H1 (cell line): ENCODE results near the gene FCRL5. TPM values are rescaled to one million over a fixed set of nuclear protein-coding genes. Genes with fewer than 3 reads are reported as not detected.

Experiments
- CTCF ChIA-PET: fragments of 300-600 bp; sonication (Branson Sonifier 250); formaldehyde crosslinking; loops from one replicate; lab custom pipeline; 2021; ENCODE audit not compliant: partially characterized antibody; lab: Charles Lee
- POLR2A ChIA-PET: fragments of 300-600 bp; sonication (Branson Sonifier 250); formaldehyde crosslinking; loops from one replicate; lab custom pipeline; 2021; ENCODE audit warnings: inconsistent platforms; ENCODE audit not compliant: partially characterized antibody; lab: Charles Lee
- DNase-seq, 2 experiments: peaks; one replicate each; pipeline versions ENCODE4 v3.0.0 to v3.0.0-alpha.2; 2010 to 2022; ENCODE audit warnings: low spot score in 2 of 2, low read depth in 1 of 2, mixed read lengths in 1 of 2
- FAIRE-seq: peaks from 2 replicates; lab custom pipeline; 2011; peaks lifted over from hg19 to GRCh38; lab: Jason Lieb, UNC
- H2AFZ ChIP-seq: 2 replicates; pipeline ENCODE4 v1.8.1; 2012; ENCODE audit warnings: low read length, inconsistent platforms
- H2AK5ac ChIP-seq: 2 replicates; pipeline ENCODE4 v1.6.1; 2013; ENCODE audit warnings: low read depth, low read length
- H2BK120ac ChIP-seq: replicated peaks from 2 replicates; pipeline ENCODE3; 2013; ENCODE audit warnings: low read depth, low read length, inconsistent platforms
- H2BK12ac ChIP-seq: 2 replicates; pipeline ENCODE4 v1.6.1; 2013; ENCODE audit warnings: low read depth, low read length
- H2BK15ac ChIP-seq: 2 replicates; pipeline ENCODE4 v1.6.1; 2013; ENCODE audit warnings: low read length
- H2BK20ac ChIP-seq: 2 replicates; pipeline ENCODE4 v1.6.1; 2013; ENCODE audit warnings: low read length
- H2BK5ac ChIP-seq: 2 replicates; pipeline ENCODE4 v1.6.1; 2013; ENCODE audit warnings: low read depth, low read length
- H3K14ac ChIP-seq: 2 replicates; pipeline ENCODE4 v1.6.1; 2013; ENCODE audit warnings: inconsistent platforms; ENCODE audit not compliant: insufficient read length
- H3K18ac ChIP-seq: 2 replicates; pipeline ENCODE4 v1.6.1; 2013; ENCODE audit warnings: low read length; ENCODE audit errors: extremely low read depth
- H3K23ac ChIP-seq: 2 replicates; pipeline ENCODE4 v1.6.1; 2013; ENCODE audit warnings: inconsistent platforms; ENCODE audit not compliant: insufficient read length
- H3K23me2 ChIP-seq: 2 replicates; pipeline ENCODE4 v1.6.1; 2013; ENCODE audit warnings: low read depth, low read length
- H3K27ac ChIP-seq: 2 replicates; pipeline ENCODE4 v1.6.1; 2011; ENCODE audit warnings: low read depth, low read length, inconsistent platforms
- H3K27me3 ChIP-seq, 4 experiments: replicated peaks in 1 of 4; 1 replicate in 1 of 4; 2 replicates in 3 of 4; pipeline versions ENCODE4 v1.6.1 to v1.8.1; 2011 to 2013; ENCODE audit warnings: low read length in 3 of 4, mild to moderate bottlenecking in 3 of 4, inconsistent platforms in 2 of 4, mixed read lengths in 2 of 4, moderate library complexity in 1 of 4; ENCODE audit not compliant: control insufficient read depth in 3 of 4, insufficient read depth in 3 of 4; ENCODE audit errors: extremely low read depth in 1 of 4
- H3K36me3 ChIP-seq, 4 experiments: 2 replicates each; pipeline versions ENCODE4 v1.6.1 to v1.8.1; 2011 to 2013; ENCODE audit warnings: mild to moderate bottlenecking in 4 of 4, low read length in 3 of 4, moderate library complexity in 2 of 4, control low read depth in 1 of 4, inconsistent platforms in 1 of 4; ENCODE audit not compliant: insufficient read depth in 4 of 4, control insufficient read depth in 2 of 4
- H3K4ac ChIP-seq: replicated peaks from 2 replicates; pipeline ENCODE3; 2013; ENCODE audit warnings: low read length, low read depth, mixed read lengths, inconsistent platforms; ENCODE audit not compliant: insufficient read length
- H3K4me1 ChIP-seq, 4 experiments: replicated peaks in 1 of 4; 1 replicate in 1 of 4; 2 replicates in 3 of 4; pipeline versions ENCODE4 v1.6.1 to v1.8.1; 2011 to 2013; ENCODE audit warnings: low read length in 3 of 4, inconsistent platforms in 2 of 4, mixed read lengths in 1 of 4; ENCODE audit not compliant: insufficient read depth in 4 of 4, control insufficient read depth in 3 of 4
- H3K4me2 ChIP-seq, 2 experiments: 2 replicates each; pipeline versions ENCODE4 v1.6.1 to v1.8.1; 2011 to 2013; ENCODE audit warnings: low read depth in 2 of 2, low read length in 2 of 2, control low read depth in 1 of 2, inconsistent platforms in 1 of 2, mild to moderate bottlenecking in 1 of 2; ENCODE audit not compliant: insufficient read depth in 1 of 2
- H3K4me3 ChIP-seq, 4 experiments: fragments of 200-600, 300-600 bp in 1 of 4; sonication (generic), shearing (Covaris generic), sonication (Bioruptor Twin) in 1 of 4; 2 replicates each; pipeline versions ENCODE4 v1.5.1 to v1.8.1; 2011 to 2016; ENCODE audit warnings: low read length in 4 of 4, low read depth in 3 of 4, control low read depth in 2 of 4, inconsistent platforms in 2 of 4, mild to moderate bottlenecking in 2 of 4, mixed read lengths in 1 of 4, moderate library complexity in 1 of 4; ENCODE audit not compliant: insufficient read depth in 2 of 4; ENCODE audit errors: extremely low read depth in 1 of 4
- H3K56ac ChIP-seq: replicated peaks from 2 replicates; pipeline ENCODE3; 2013; ENCODE audit warnings: low read depth, mild to moderate bottlenecking, mixed read lengths, low read length, inconsistent platforms; ENCODE audit not compliant: insufficient read length
- H3K79me1 ChIP-seq: 2 replicates; pipeline ENCODE4 v1.6.1; 2013; ENCODE audit warnings: low read depth, low read length, control low read depth
- H3K79me2 ChIP-seq, 2 experiments: 2 replicates each; pipeline versions ENCODE4 v1.6.1 to v1.8.1; 2012 to 2013; ENCODE audit warnings: low read length in 2 of 2, mild to moderate bottlenecking in 2 of 2, inconsistent platforms in 1 of 2; ENCODE audit not compliant: insufficient read depth in 2 of 2, control insufficient read depth in 1 of 2
- H3K9ac ChIP-seq, 4 experiments: replicated peaks in 1 of 4; 1 replicate in 1 of 4; 2 replicates in 3 of 4; pipeline versions ENCODE4 v1.6.1 to v1.8.1; 2011 to 2013; ENCODE audit warnings: low read depth in 3 of 4, low read length in 3 of 4, control low read depth in 2 of 4, mild to moderate bottlenecking in 2 of 4, moderate library complexity in 2 of 4, inconsistent platforms in 1 of 4; ENCODE audit errors: extremely low read depth in 1 of 4
- H3K9me3 ChIP-seq, 2 experiments: 2 replicates each; pipeline versions ENCODE4 v1.6.1 to v1.8.1; 2012 to 2013; ENCODE audit warnings: mild to moderate bottlenecking in 2 of 2, moderate library complexity in 2 of 2, control low read depth in 1 of 2, inconsistent platforms in 1 of 2, low read depth in 1 of 2, low read length in 1 of 2, mixed read lengths in 1 of 2; ENCODE audit not compliant: insufficient read depth in 2 of 2
- H4K20me1 ChIP-seq, 2 experiments: replicated peaks in 1 of 2; 2 replicates each; pipeline versions ENCODE3 to v1.8.1; 2011 to 2013; ENCODE audit warnings: inconsistent platforms in 2 of 2, low read length in 2 of 2, mild to moderate bottlenecking in 1 of 2; ENCODE audit not compliant: insufficient read depth in 2 of 2, control insufficient read depth in 1 of 2
- H4K5ac ChIP-seq: 2 replicates; pipeline ENCODE4 v1.6.1; 2013; ENCODE audit warnings: low read length, low read depth, mixed read lengths, inconsistent platforms; ENCODE audit not compliant: insufficient read length
- H4K8ac ChIP-seq: 2 replicates; pipeline ENCODE4 v1.8.0; 2013; ENCODE audit warnings: mild to moderate bottlenecking, moderate library complexity, low read length, inconsistent platforms; ENCODE audit not compliant: insufficient read depth; ENCODE audit errors: extremely low read depth
- H4K91ac ChIP-seq: replicated peaks from 2 replicates; pipeline ENCODE3; 2013; ENCODE audit warnings: low read length, mixed read lengths, inconsistent platforms; ENCODE audit not compliant: insufficient read length
- CEBPB ChIP-seq: IDR thresholded peaks from 2 replicates; pipeline ENCODE4 v1.6.1; 2012; ENCODE audit warnings: low read depth, low read length
- CHD2 ChIP-seq: IDR thresholded peaks from 2 replicates; pipeline ENCODE4 v1.6.1; 2012; ENCODE audit warnings: low read length, improper control_type of control experiment
- CTBP2 ChIP-seq: IDR thresholded peaks from 2 replicates; pipeline ENCODE4 v1.7.0; 2011; ENCODE audit warnings: borderline replicate concordance, mild to moderate bottlenecking, moderate library complexity, mixed read lengths, low read length; ENCODE audit not compliant: insufficient read depth, insufficient read length
- EGR1 ChIP-seq: IDR thresholded peaks from 2 replicates; pipeline ENCODE4 v1.6.1; 2011; ENCODE audit warnings: low read depth, low read length, borderline replicate concordance
- FOSL1 ChIP-seq: IDR thresholded peaks from 2 replicates; pipeline ENCODE4 v1.6.1; 2011; ENCODE audit warnings: mild to moderate bottlenecking, low read depth, low read length, moderate library complexity; ENCODE audit not compliant: insufficient read depth
- HDAC6 ChIP-seq: IDR thresholded peaks from one replicate; pipeline ENCODE4 v1.7.1; 2012; ENCODE audit warnings: low read depth, mild to moderate bottlenecking, inconsistent platforms, low read length, moderate library complexity
- PHF8 ChIP-seq: fragments of 200-600 bp; sonication (generic); conservative IDR thresholded peaks from 2 replicates; pipeline ENCODE4 v1.7.1; 2012; ENCODE audit warnings: low read depth, mild to moderate bottlenecking, inconsistent platforms, low read length, moderate library complexity
- SIX5 ChIP-seq: IDR thresholded peaks from 2 replicates; pipeline ENCODE4 v1.6.1; 2011; ENCODE audit warnings: mild to moderate bottlenecking, low read depth, low read length
- TCF12 ChIP-seq: IDR thresholded peaks from 2 replicates; pipeline ENCODE4 v1.6.1; 2011; ENCODE audit warnings: low read depth, mild to moderate bottlenecking, low read length
- TEAD4 ChIP-seq: IDR thresholded peaks from 2 replicates; pipeline ENCODE4 v1.6.1; 2012; ENCODE audit warnings: low read depth, low read length, inconsistent platforms, mixed read lengths
- WGBS, 2 experiments: shearing (Covaris generic) in 1 of 2; methylation state at CpG; one replicate each; pipeline versions ENCODE4 v1.1.6 to v1.1.7; 2013 to 2015; ENCODE audit warnings: low lambda C conversion rate in 2 of 2, mixed read lengths in 2 of 2, inconsistent platforms in 1 of 2, low coverage in 1 of 2, missing lambda C conversion rate in 1 of 2; ENCODE audit not compliant: insufficient replicate concordance in 2 of 2, insufficient coverage in 1 of 2, insufficient read length in 1 of 2; ENCODE audit errors: extremely low coverage in 1 of 2, missing lambda C conversion rate in 1 of 2; 5-methylcytosine and 5-hydroxymethylcytosine counted together
- polyA plus RNA-seq, 7 experiments: library from polyadenylated mRNA; depleted of rRNA in 3 of 7; stranded (reverse) in 5 of 7; unstranded in 2 of 7; fragments of >200 nt in 5 of 7; fragments of 200-250 nt in 2 of 7; gene quantifications; 1 replicate in 5 of 7; 2 replicates in 1 of 7; 4 replicates in 1 of 7; pipeline versions ENCODE4 v1.2.1 to v1.2.3, GENCODE V29; 2011 to 2013; ENCODE audit warnings: missing spikeins in 2 of 7, mixed read lengths in 2 of 7
- total RNA-seq: library from RNA; stranded (reverse); fragmentation: NEBNext Ultra II Directional; extraction: Animal tissue kit (Norgen Biotek cat#: 25700); gene quantifications from 2 replicates; pipeline ENCODE4 v1.2.1, GENCODE V29; 2021

The FCRL5 gene
- total and polyA plus RNA-seq, 2 of the 8 experiments (the other 6 are each of a cell fraction or from before 2014, with no cell fraction given) = 1.0 to 2.6 TPM

- Histone ChIP-seq H3K9me3 (no peaks in the 10 kb centered on the region), H2BK5ac (no peak overlapping the region), H3K79me1 (no peaks in the 10 kb centered on the region)
- POLR2A ChIA-PET = no interaction called here
- TF ChIP-seq FOSL1 (no peak), CEBPB (no peak), SIX5 (no peak), EGR1 (no peak), TCF12 (no peak), CHD2 (no peak), PHF8 (no peak), HDAC6 (no peak), TEAD4 (no peak), CTBP2 (no peak)
- TF ChIP-seq, all 59 proteins: peak for 0
- no peak for DNase-seq
- H2BK120ac ChIP-seq = no peak overlapping the region
- no peak for FAIRE-seq
- no peaks in the 10 kb centered on the region for H3K23me2 ChIP-seq
- CTCF ChIA-PET = no interaction called here
- no peak overlapping the region for H2BK20ac ChIP-seq
- peaks cover 0 to 1% (median 0%) of the 10 kb centered on the region in 4 experiments; a peak in 1 of 7 replicates for H3K27me3 ChIP-seq
- H3K18ac ChIP-seq = no peak overlapping the region
- H3K4me1 ChIP-seq = peaks cover 0 to 4% (median 3%) of the 10 kb centered on the region in 4 experiments; a peak in 3 of 7 replicates
- H3K4me3 ChIP-seq = no peak overlapping the region
- H2BK15ac ChIP-seq = no peak overlapping the region
- no peak overlapping the region for H3K4me2 ChIP-seq
- no peak overlapping the region for H4K8ac ChIP-seq
- no peak overlapping the region for H3K27ac ChIP-seq
- H4K91ac ChIP-seq = no peak overlapping the region
- no peak overlapping the region for H2AK5ac ChIP-seq
- no peak overlapping the region for H3K23ac ChIP-seq
- WGBS, 2 experiments = 89% methylated on average over 5 of the region's 5 CpGs; no CpG with 5 or more reads in 1 of the 2 experiments
- H4K5ac ChIP-seq = no peak overlapping the region
- no peaks in the 10 kb centered on the region for H3K79me2 ChIP-seq
- H3K36me3 ChIP-seq = no peaks in the 10 kb centered on the region
- H3K4ac ChIP-seq = no peak overlapping the region
- H2BK12ac ChIP-seq = no peak overlapping the region
- H4K20me1 ChIP-seq = no peaks in the 10 kb centered on the region
- no peak overlapping the region for H3K56ac ChIP-seq
- H3K9ac ChIP-seq = no peak overlapping the region
- no peak overlapping the region for H3K14ac ChIP-seq
- H2AFZ ChIP-seq = no peak overlapping the region
Observed at GRCh38 chr1:157466011-157466410, 86.3 kb downstream of the FCRL5 start.
